Fibroblast of lung (primary cell): ENCODE measurements around the gene MS4A8.
"Not testable (repeated sequence)": the region's sequence is repeated elsewhere in the genome, so short reads cannot be mapped to it uniquely, and the experiment has no call there.

Experiments
- EZH2 ChIP-seq: IDR thresholded peaks from 2 replicates; pipeline ENCODE4 v1.5.1; 2012; ENCODE audit warnings: low read length, control low read depth, mild to moderate bottlenecking; ENCODE audit errors: missing control alignments
- TF ChIP-seq, protein P1 (sequence below), 2 donors: IDR thresholded peaks in 1 of 2; conservative IDR thresholded peaks in 1 of 2; 1 replicate in 1 of 2; 2 replicates in 1 of 2; pipeline ENCODE4 v1.5.1; 2011 to 2012; ENCODE audit warnings: low read length in 2 of 2, control low read depth in 1 of 2, inconsistent platforms in 1 of 2, low read depth in 1 of 2, mild to moderate bottlenecking in 1 of 2

DNA sequence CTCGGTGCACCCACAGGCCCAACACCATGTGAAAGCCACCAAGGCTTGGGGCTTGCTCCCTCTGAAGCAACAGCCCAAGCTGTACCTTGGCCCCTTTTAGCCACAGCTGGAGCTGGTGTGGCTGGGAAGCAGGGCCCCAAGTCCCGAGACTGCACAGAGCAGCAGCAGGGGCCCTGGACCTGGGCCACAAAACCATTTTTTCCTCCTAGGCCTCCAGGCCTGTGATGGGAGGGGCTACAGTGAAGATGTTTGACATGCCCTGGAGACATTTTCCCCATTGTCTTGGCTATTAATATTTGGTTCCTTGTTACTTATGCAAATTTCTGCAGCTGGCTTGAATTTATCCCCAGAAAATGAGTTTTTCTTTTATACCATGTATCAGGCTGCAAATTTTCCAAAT lies 21.2 kb upstream of the MS4A8 start:
- TF ChIP-seq, protein P1, sequence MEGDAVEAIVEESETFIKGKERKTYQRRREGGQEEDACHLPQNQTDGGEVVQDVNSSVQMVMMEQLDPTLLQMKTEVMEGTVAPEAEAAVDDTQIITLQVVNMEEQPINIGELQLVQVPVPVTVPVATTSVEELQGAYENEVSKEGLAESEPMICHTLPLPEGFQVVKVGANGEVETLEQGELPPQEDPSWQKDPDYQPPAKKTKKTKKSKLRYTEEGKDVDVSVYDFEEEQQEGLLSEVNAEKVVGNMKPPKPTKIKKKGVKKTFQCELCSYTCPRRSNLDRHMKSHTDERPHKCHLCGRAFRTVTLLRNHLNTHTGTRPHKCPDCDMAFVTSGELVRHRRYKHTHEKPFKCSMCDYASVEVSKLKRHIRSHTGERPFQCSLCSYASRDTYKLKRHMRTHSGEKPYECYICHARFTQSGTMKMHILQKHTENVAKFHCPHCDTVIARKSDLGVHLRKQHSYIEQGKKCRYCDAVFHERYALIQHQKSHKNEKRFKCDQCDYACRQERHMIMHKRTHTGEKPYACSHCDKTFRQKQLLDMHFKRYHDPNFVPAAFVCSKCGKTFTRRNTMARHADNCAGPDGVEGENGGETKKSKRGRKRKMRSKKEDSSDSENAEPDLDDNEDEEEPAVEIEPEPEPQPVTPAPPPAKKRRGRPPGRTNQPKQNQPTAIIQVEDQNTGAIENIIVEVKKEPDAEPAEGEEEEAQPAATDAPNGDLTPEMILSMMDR (conservative IDR thresholded peaks at IDR 0.05 in 1 of 2, IDR thresholded peaks at IDR 0.05 in 1 of 2; ENCODE audit: low read depth in 1 of 2, low read length in 2 of 2), result not testable (repeated sequence)
- not testable (repeated sequence) for TF ChIP-seq EZH2
